Thoracic aorta (tissue), 2 donors: ENCODE data around the gene WDR43. TPM values are rescaled to one million over a fixed set of nuclear protein-coding genes. Genes with fewer than 3 reads are reported as not detected.
A peak's percentile ranks its signal among the peaks of the same experiment; 100 is the strongest.

Experiments used
- ATAC-seq: fragments of 150-250 bp; one replicate; pipeline ENCODE4 v1.8.0; 2017; ENCODE audit warnings: low read depth; ENCODE audit not compliant: insufficient number of reproducible peaks, low FRiP score
- DNase-seq: peaks from one replicate; pipeline ENCODE4 v3.0.0-alpha.2; 2020; ENCODE audit warnings: low spot score
- H3K27ac ChIP-seq, 2 donors: fragments of 200-600 bp; sonication (generic); 1 replicate in 1 of 2; 2 replicates in 1 of 2; pipeline ENCODE4 v1.5.1; 2016; ENCODE audit warnings: mild to moderate bottlenecking in 2 of 2, moderate library complexity in 2 of 2
- H3K27me3 ChIP-seq: fragments of 200-600 bp; sonication (generic); replicated peaks from 2 replicates; pipeline ENCODE4 v1.6.0; 2016; ENCODE audit warnings: mild to moderate bottlenecking; ENCODE audit not compliant: insufficient read depth
- H3K36me3 ChIP-seq: fragments of 200-600 bp; sonication (generic); one replicate; pipeline ENCODE4 v1.5.1; 2016
- H3K4me1 ChIP-seq, 2 donors: fragments of 200-600 bp; sonication (generic); 1 replicate in 1 of 2; 2 replicates in 1 of 2; pipeline versions ENCODE4 v1.5.1 to v1.6.0; 2016; ENCODE audit warnings: low read depth in 2 of 2, mild to moderate bottlenecking in 1 of 2; ENCODE audit not compliant: control insufficient read depth in 1 of 2
- H3K4me3 ChIP-seq: fragments of 200-600 bp; sonication (generic); 2 replicates; pipeline ENCODE4 v1.5.1; 2016; ENCODE audit warnings: mild to moderate bottlenecking
- H3K9me3 ChIP-seq: fragments of 200-600 bp; sonication (generic); 2 replicates; pipeline ENCODE4 v1.5.1; 2016
- total RNA-seq, 2 donors: library from RNA; depleted of rRNA; stranded (reverse); fragments of >200 nt; gene quantifications; one replicate each; pipeline versions ENCODE4 v1.1.0 to v1.2.3, GENCODE V29; 2016
- TF ChIP-seq, protein P1 (sequence below): fragments of 200-600 bp; sonication (generic); IDR thresholded peaks from one replicate; pipeline ENCODE4 v1.5.1; 2019; ENCODE audit warnings: antibody characterized with exemption

WDR43 gene
- total RNA-seq, 2 donors from 2014 or later: 19.8 to 76.4 TPM

DNA sequence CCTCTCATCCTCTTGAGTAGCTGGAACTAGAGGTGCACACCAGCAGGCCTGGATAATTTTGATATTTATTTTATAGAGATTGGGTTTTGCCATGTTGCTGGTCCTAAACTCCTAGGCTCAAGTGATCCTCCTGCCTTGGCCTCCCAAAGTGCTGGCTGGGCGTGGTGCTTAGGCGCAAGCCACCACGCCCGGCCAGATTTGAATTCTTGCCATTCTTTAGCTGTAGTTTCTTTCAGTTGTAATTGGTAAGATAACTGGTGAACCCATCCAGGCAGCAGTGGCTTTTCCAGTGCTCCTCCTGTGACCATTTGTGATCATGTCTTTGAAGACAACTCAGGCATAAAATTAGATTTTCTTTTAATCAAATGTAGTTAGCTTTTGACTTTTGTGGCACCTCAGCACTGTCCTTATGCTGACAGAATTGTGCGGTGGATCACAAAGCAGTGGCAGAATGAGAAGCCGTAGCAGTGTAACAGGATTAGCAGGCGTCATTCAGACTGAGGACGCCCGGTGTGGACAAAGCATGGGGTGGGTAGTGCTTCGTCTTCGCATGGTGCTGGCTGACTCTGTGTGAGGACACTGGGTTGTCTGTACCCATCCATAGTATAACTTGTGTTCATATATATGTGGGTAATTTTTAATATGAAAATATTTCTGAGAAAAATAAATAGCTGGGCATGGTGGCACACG, 56.6 kb downstream of the WDR43 start:
- TF ChIP-seq, protein P1, sequence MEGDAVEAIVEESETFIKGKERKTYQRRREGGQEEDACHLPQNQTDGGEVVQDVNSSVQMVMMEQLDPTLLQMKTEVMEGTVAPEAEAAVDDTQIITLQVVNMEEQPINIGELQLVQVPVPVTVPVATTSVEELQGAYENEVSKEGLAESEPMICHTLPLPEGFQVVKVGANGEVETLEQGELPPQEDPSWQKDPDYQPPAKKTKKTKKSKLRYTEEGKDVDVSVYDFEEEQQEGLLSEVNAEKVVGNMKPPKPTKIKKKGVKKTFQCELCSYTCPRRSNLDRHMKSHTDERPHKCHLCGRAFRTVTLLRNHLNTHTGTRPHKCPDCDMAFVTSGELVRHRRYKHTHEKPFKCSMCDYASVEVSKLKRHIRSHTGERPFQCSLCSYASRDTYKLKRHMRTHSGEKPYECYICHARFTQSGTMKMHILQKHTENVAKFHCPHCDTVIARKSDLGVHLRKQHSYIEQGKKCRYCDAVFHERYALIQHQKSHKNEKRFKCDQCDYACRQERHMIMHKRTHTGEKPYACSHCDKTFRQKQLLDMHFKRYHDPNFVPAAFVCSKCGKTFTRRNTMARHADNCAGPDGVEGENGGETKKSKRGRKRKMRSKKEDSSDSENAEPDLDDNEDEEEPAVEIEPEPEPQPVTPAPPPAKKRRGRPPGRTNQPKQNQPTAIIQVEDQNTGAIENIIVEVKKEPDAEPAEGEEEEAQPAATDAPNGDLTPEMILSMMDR: no peak
- DNase-seq: no peak
- Histone ChIP-seq H3K36me3 (peaks cover 13% of the 10 kb centered on the region), H3K4me3 (no peak overlapping the region), H3K27me3 (no peaks in the 10 kb centered on the region), H3K9me3 (no peaks in the 10 kb centered on the region), H3K27ac (no peak overlapping the region), H3K4me1 (no peaks in the 10 kb centered on the region)
- no peak for ATAC-seq

GRCh38 chr2:28951910-28952835, 57.7 kb downstream of the WDR43 start:
- Histone ChIP-seq H3K9me3 (no peaks in the 10 kb centered on the region), H3K27me3 (no peaks in the 10 kb centered on the region), H3K27ac (no peak overlapping the region), H3K4me1 (no peaks in the 10 kb centered on the region), H3K36me3 (peaks cover 9% of the 10 kb centered on the region), H3K4me3 (no peak overlapping the region)
- ATAC-seq (no peak), DNase-seq (no peak)
- TF ChIP-seq, protein P1: no peak

- no peak for ATAC-seq
- Histone ChIP-seq H3K4me1 (no peaks in the 10 kb centered on the region), H3K9me3 (no peaks in the 10 kb centered on the region), H3K4me3 (no peak overlapping the region), H3K36me3 (peaks cover 8% of the 10 kb centered on the region), H3K27me3 (no peaks in the 10 kb centered on the region), H3K27ac (no peak overlapping the region)
- TF ChIP-seq, protein P1: no peak
- DNase-seq: no peak
Measured at GRCh38 chr2:28952836-28953211, 58.4 kb downstream of the WDR43 start.

DNA sequence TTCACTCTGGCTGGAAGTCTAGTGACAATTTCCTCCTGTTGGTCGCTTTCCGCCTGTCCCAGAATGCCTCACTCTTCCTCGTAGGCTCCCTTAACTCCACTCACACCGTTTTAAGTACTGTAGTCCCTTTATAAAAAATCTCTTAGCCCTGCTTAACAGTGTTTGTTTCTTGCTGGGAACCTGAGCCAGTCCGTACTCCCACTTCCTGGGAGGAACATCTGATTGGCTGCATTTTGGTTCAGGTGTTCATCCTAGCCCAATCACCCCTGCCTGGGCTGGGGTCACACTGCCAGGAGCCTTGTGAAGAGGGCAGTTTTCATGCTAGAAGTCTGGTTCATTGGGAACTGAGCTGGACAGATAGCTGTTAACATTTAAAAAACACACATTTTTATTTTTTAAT, 61.0 kb downstream of the WDR43 start:
- no peaks in the 10 kb centered on the region for H3K36me3 ChIP-seq
- DNase-seq (no peak), ATAC-seq (no peak)
- H3K9me3 ChIP-seq: no peaks in the 10 kb centered on the region
- no peak overlapping the region for H3K27ac ChIP-seq
- no peaks in the 10 kb centered on the region for H3K27me3 ChIP-seq
- no peak overlapping the region for H3K4me3 ChIP-seq
- H3K4me1 ChIP-seq: no peaks in the 10 kb centered on the region
- TF ChIP-seq, protein P1: no peak

DNA sequence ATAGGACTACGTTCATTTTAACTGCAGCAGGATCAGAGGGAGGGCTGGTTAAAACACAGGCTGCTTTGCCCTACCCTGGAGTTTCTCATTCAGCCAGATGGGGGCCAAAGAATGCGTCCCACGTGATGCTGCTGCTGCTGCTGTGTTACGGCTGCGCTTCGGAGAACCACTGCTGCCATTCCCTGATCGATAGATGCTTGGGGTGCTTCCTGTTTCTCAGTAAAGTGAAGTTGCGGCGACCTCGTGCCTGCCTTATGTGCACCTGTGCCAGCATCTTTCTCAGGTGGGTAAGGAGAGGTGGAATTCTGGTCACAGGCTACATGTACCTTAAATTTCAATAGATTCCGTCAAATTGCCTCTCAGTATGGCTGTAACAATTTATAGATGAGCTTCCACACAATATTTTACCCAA, 62.0 kb downstream of the WDR43 start:
- DNase-seq (no peak), ATAC-seq (no peak)
- Histone ChIP-seq H3K36me3 (no peaks in the 10 kb centered on the region), H3K4me1 (no peaks in the 10 kb centered on the region), H3K27me3 (no peaks in the 10 kb centered on the region), H3K9me3 (no peaks in the 10 kb centered on the region), H3K27ac (no peak overlapping the region), H3K4me3 (peak overlapping the region; percentile 37)
- TF ChIP-seq, protein P1: peak; percentile 11
